K562 (cell line): ENCODE results near the gene ARHGAP4. TPM values are rescaled to one million over a fixed set of nuclear protein-coding genes. Genes with fewer than 3 reads are reported as not detected.
A peak's percentile ranks its signal among the peaks of the same experiment; 100 is the strongest.

ENCODE experiments used
- BCLAF1 ChIP-seq, 2 experiments: fragments of 450-650 bp in 1 of 2; IDR thresholded peaks; 2 replicates each; pipeline ENCODE4 v1.6.1; 2011 to 2017; ENCODE audit warnings: low read depth in 2 of 2, antibody characterized with exemption in 1 of 2, borderline replicate concordance in 1 of 2, low read length in 1 of 2, mild to moderate bottlenecking in 1 of 2, mixed read lengths in 1 of 2; ENCODE audit not compliant: control insufficient read depth in 1 of 2
- CHCHD3 ChIP-seq: fragments of 250-450 bp; sonication (Bioruptor Pico); IDR thresholded peaks from 2 replicates; pipeline ENCODE4 v2.1.2; 2022; ENCODE audit warnings: mild to moderate bottlenecking
- CHD1 ChIP-seq: fragments of 200-600 bp; sonication (generic); IDR thresholded peaks from one replicate; pipeline ENCODE4 v1.6.1; 2012; ENCODE audit warnings: mild to moderate bottlenecking, moderate library complexity, low read length, inconsistent platforms
- EGR1 ChIP-seq: fragments of 450-650 bp; conservative IDR thresholded peaks from 2 replicates; pipeline ENCODE4 v1.6.1; 2017; ENCODE audit warnings: mild to moderate bottlenecking
- ELF2 ChIP-seq: fragments of 250-450 bp; sonication (Bioruptor Pico); IDR thresholded peaks from 2 replicates; pipeline ENCODE4 v1.5.0; 2021; ENCODE audit warnings: mild to moderate bottlenecking
- IFI16 ChIP-seq: fragments of 250-450 bp; sonication (Bioruptor Pico); IDR thresholded peaks from 2 replicates; pipeline ENCODE4 v2.1.2; 2022; ENCODE audit warnings: mild to moderate bottlenecking, inconsistent platforms
- MAFF ChIP-seq: IDR thresholded peaks from 2 replicates; pipeline ENCODE4 v1.6.1; 2012; ENCODE audit warnings: low read length, improper control_type of control experiment
- MEF2A ChIP-seq: IDR thresholded peaks from 2 replicates; pipeline ENCODE4 v1.6.1; 2011; ENCODE audit warnings: low read depth, mild to moderate bottlenecking, low read length, moderate library complexity; ENCODE audit not compliant: control insufficient read depth
- POU5F1 ChIP-seq: fragments of 150-350 bp; IDR thresholded peaks from 2 replicates; pipeline ENCODE4 v1.6.1; 2014; ENCODE audit warnings: borderline replicate concordance, low read length, low read depth, mild to moderate bottlenecking; ENCODE audit not compliant: partially characterized antibody
- RFX1 ChIP-seq: fragments of 450-650 bp; IDR thresholded peaks from 2 replicates; pipeline ENCODE4 v1.6.1; 2016; ENCODE audit warnings: mild to moderate bottlenecking, moderate library complexity
- SIX5 ChIP-seq, 2 experiments: IDR thresholded peaks; 2 replicates each; pipeline ENCODE4 v1.6.1; 2011; ENCODE audit warnings: low read length in 2 of 2, borderline replicate concordance in 1 of 2, low read depth in 1 of 2, mild to moderate bottlenecking in 1 of 2, moderate library complexity in 1 of 2; ENCODE audit not compliant: insufficient read depth in 1 of 2
- SOX6 ChIP-seq: fragments of 450-650 bp; IDR thresholded peaks from 2 replicates; pipeline ENCODE4 v1.6.1; 2014; ENCODE audit warnings: mild to moderate bottlenecking
- SUPT5H ChIP-seq: fragments of 450-650 bp; IDR thresholded peaks from 2 replicates; pipeline ENCODE4 v1.6.1; 2016
- THRAP3 ChIP-seq: fragments of 450-650 bp; IDR thresholded peaks from 2 replicates; pipeline ENCODE4 v1.6.1; 2016; ENCODE audit warnings: mild to moderate bottlenecking, inconsistent platforms, borderline replicate concordance
- THRB ChIP-seq: fragments of 450-650 bp; formaldehyde crosslinking; conservative IDR thresholded peaks from 2 replicates; pipeline ENCODE4 v1.4.0; 2022; ENCODE audit warnings: mild to moderate bottlenecking, missing genetic modification characterization
- ZBTB1 ChIP-seq: sonication (generic); formaldehyde crosslinking; IDR thresholded peaks from 2 replicates; pipeline ENCODE4 v1.8.1; 2023; ENCODE audit warnings: missing genetic modification reagents, low read depth, mild to moderate bottlenecking, borderline replicate concordance
- ZNF140 ChIP-seq: fragments of 250-450 bp; sonication (Bioruptor Pico); IDR thresholded peaks from 2 replicates; pipeline ENCODE4 v1.8.0; 2021; ENCODE audit warnings: moderate library complexity, mild to moderate bottlenecking, inconsistent platforms
- ZNF311 ChIP-seq: fragments of 250-450 bp; sonication (Bioruptor Pico); IDR thresholded peaks from 2 replicates; pipeline ENCODE4 v1.4.0; 2020; ENCODE audit warnings: mild to moderate bottlenecking, moderate library complexity
- ZNF740 ChIP-seq, 3 experiments: fragments of 200-800 bp in 1 of 3; sonication (Bioruptor generic) in 1 of 3; sonication (generic) in 1 of 3; formaldehyde crosslinking in 1 of 3; IDR thresholded peaks; 2 replicates each; pipeline versions ENCODE4 v1.6.1 to v1.8.0; 2016 to 2022; ENCODE audit warnings: mild to moderate bottlenecking in 2 of 3, missing compliant biosample characterization in 2 of 3, missing genetic modification characterization in 2 of 3, missing genetic modification reagents in 1 of 3
- ZNF764 ChIP-seq: fragments of 250-450 bp; sonication (Bioruptor Pico); IDR thresholded peaks from 2 replicates; pipeline ENCODE4 v1.4.0; 2020; ENCODE audit warnings: low read depth, mild to moderate bottlenecking, moderate library complexity
- polyA plus RNA-seq, 8 experiments: library from polyadenylated mRNA; depleted of rRNA in 4 of 8; stranded (reverse) in 5 of 8; unstranded in 3 of 8; fragments of >200 nt; fragmentation: Nextera tagmentation in 2 of 8; fragmentation: Illumina TruSeq in 1 of 8; extraction: Ambion mirVana in 2 of 8; extraction: Trizol in 1 of 8; gene quantifications; 2 replicates each; pipeline versions ENCODE4 v1.2.1 to v1.2.3, GENCODE V29; 2011 to 2014; ENCODE audit warnings: inconsistent platforms in 1 of 8, missing spikeins in 1 of 8
- total RNA-seq, 7 experiments: library from RNA; depleted of rRNA in 6 of 7; stranded (reverse); fragments of >200 nt in 6 of 7; fragmentation: Illumina TruSeq in 2 of 7; extraction: Trizol in 2 of 7; gene quantifications; 2 replicates each; pipeline versions ENCODE4 v1.2.1 to v1.2.3, GENCODE V29; 2011 to 2021; ENCODE audit warnings: low replicate concordance in 1 of 7

The ARHGAP4 gene
- total and polyA plus RNA-seq, 9 of the 15 experiments (the other 6 are each of a cell fraction or from before 2014, with no cell fraction given): 0.30 to 81.8 (median 13.5) TPM

GRCh38 chrX:153971450-153972367 is 45.6 kb upstream of the ARHGAP4 start, which contains the start of gene HCFC1 (continued):
- TF ChIP-seq ELF2 (CRISPR knock-in tag) (no peak), MAFF (no peak), ZNF764 (CRISPR knock-in tag) (no peak), POU5F1 (no peak), ZBTB1 (CRISPR knock-in tag) (no peak), THRB (no peak), ZNF140 (CRISPR knock-in tag) (no peak), SIX5 (IDR thresholded peaks at IDR 0.05; ENCODE audit: borderline replicate concordance in 1 of 2, insufficient read depth in 1 of 2, low read depth in 1 of 2, low read length in 2 of 2) (peak in 1 of 2 experiments; percentile 13; a peak in 1 of 4 replicates), SOX6 (no peak), BCLAF1 (IDR thresholded peaks at IDR 0.05; ENCODE audit: borderline replicate concordance in 1 of 2, control insufficient read depth in 1 of 2, low read depth in 2 of 2, low read length in 1 of 2) (no peak), CHD1 (peak; percentile 99), IFI16 (CRISPR knock-in tag) (no peak), MEF2A (no peak), EGR1 (peak; percentile 75), CHCHD3 (CRISPR knock-in tag) (no peak), SUPT5H (peak; percentile 65), ZNF311 (CRISPR knock-in tag) (no peak), RFX1 (no peak), ZNF740 (CRISPR knock-in tag; IDR thresholded peaks at IDR 0.05) (peak; percentile 98), ZNF740 (tag; IDR thresholded peaks at IDR 0.05) (peak in 1 of 2 experiments; percentile 96; a peak in 2 of 4 replicates), THRAP3 (no peak)
